ENCODE results near the gene UBE3A.

DNA sequence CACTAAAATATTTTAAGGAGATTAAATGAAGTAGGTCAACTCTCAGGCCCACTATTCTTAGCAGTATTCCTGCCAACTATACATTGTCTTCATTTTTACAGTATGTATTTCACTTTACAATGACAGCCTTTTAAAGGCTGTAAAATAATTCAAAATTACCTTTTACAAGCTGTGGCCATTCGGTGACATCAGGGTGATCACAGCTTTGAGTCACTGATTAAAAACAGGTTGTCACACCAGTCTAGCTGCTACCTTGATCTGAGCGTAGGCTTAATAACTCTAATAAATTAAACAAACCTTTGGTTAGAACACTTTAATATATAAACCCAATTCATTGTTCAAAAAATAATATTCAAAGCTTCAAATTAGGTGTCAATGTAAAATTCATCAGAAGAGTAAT, 29.9 kb downstream of the UBE3A start:
- no peak for TF ChIP-seq EZH2 (IDR thresholded peaks at IDR 0.05; ENCODE audit: borderline replicate concordance)
- TF ChIP-seq, protein P1, sequence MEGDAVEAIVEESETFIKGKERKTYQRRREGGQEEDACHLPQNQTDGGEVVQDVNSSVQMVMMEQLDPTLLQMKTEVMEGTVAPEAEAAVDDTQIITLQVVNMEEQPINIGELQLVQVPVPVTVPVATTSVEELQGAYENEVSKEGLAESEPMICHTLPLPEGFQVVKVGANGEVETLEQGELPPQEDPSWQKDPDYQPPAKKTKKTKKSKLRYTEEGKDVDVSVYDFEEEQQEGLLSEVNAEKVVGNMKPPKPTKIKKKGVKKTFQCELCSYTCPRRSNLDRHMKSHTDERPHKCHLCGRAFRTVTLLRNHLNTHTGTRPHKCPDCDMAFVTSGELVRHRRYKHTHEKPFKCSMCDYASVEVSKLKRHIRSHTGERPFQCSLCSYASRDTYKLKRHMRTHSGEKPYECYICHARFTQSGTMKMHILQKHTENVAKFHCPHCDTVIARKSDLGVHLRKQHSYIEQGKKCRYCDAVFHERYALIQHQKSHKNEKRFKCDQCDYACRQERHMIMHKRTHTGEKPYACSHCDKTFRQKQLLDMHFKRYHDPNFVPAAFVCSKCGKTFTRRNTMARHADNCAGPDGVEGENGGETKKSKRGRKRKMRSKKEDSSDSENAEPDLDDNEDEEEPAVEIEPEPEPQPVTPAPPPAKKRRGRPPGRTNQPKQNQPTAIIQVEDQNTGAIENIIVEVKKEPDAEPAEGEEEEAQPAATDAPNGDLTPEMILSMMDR (IDR thresholded peaks at IDR 0.05; ENCODE audit: poor library complexity): no peak
